Activated B cell treated with CpG ODN at 0.5 μM for 24 hours (primary cell): ENCODE measurements around the gene ATP5F1B. TPM values are rescaled to one million over a fixed set of nuclear protein-coding genes. Genes with fewer than 3 reads are reported as not detected.
A peak's percentile ranks its signal among the peaks of the same experiment; 100 is the strongest.

Experiments
- ATAC-seq: fragments of 200-7000 bp; cut with Tn5 transposase; one replicate; pipeline ENCODE4 v1.10.0; 2021; ENCODE audit warnings: low read depth, mild to moderate bottlenecking, moderate library complexity
- CTCF ChIA-PET: fragments of 350-600 bp; sonication (Branson Sonifier 250); formaldehyde crosslinking; loops from one replicate; lab custom pipeline; 2021; ENCODE audit warnings: antibody characterized with exemption; lab: Charles Lee
- POLR2A ChIA-PET: fragments of 350-600 bp; sonication (Branson Sonifier 250); formaldehyde crosslinking; loops from one replicate; lab custom pipeline; 2021; ENCODE audit warnings: antibody characterized with exemption; lab: Charles Lee
- DNase-seq: peaks from one replicate; pipeline ENCODE4 v3.0.0; 2022
- H3K27ac Mint-ChIP-seq: one replicate; pipeline ENCODE4 v1.8.0; 2020; ENCODE audit warnings: mixed read lengths
- H3K27me3 Mint-ChIP-seq: one replicate; pipeline ENCODE4 v1.8.0; 2021; ENCODE audit warnings: mixed read lengths
- H3K36me3 Mint-ChIP-seq: one replicate; pipeline ENCODE4 v1.8.0; 2021; ENCODE audit warnings: low read depth, mixed read lengths
- H3K4me1 Mint-ChIP-seq: one replicate; pipeline ENCODE4 v1.8.0; 2021; ENCODE audit warnings: mixed read lengths
- H3K4me3 Mint-ChIP-seq: one replicate; pipeline ENCODE4 v1.8.0; 2020; ENCODE audit warnings: mild to moderate bottlenecking, mixed read lengths
- H3K9me3 Mint-ChIP-seq: one replicate; pipeline ENCODE4 v1.8.0; 2020; ENCODE audit warnings: mixed read lengths
- CTCF ChIP-seq: fragments of 200-600 bp; IDR thresholded peaks from one replicate; pipeline ENCODE4 v1.8.0; 2022; ENCODE audit warnings: antibody characterized with exemption, mild to moderate bottlenecking
- intact Hi-C: fragments of 100-400 bp; cut with micrococcal nuclease; formaldehyde crosslinking; loops from one replicate; pipeline ENCODE4 v1.15.1; 2024
- total RNA-seq: library from RNA; stranded (reverse); gene quantifications from 2 replicates; pipeline ENCODE4 v1.2.3, GENCODE V29; 2022

ATP5F1B gene
- total RNA-seq, 1 donor from 2014 or later, result 499 TPM

DNA sequence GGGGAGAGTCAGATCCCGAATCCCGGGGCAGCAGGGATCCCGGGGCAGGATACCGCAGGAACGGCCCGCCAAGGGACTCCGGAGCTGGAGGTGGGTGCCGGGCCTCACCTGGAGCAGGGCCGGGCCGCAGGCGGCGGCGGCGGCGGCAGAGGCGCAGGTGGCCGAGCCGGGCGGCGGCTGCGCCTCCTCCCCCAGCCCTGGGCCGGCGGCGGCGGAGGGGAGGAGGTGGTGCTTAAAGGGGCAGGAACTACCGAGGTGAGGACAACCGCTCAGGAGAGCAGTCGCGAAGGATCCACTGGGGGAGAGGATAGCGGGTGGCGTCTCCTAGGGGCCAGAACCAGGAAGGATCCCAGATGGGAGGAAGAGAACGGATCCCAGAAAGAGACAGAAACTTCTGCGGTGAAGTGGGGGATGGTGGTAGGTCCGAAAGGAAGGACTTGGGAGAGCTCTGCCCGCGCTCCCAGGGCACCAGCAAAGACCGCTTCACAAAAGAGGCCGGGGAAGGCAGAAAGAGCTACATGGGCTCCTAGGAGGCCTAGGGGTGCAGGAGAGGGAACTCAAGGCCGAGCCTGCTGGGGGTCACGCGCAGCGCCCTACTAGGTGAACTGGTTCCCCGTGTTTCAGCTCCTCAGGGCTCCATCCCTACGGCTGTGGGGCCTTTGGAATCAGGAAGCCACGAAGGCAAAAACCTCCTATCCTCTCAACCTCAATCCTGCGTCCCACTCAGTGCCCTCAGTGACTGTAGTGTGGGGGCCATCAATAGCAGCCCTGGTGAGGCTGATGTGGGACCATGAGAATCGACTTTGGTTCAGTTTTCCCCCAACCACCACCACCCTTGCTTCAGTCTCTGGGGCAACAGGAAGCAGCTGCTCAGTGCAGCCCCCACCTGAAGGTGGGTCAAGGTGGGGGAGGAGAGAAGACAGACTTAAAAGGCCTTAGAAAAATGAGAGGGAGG, 10.7 kb downstream of the ATP5F1B start:
- H3K27ac Mint-ChIP-seq, result peak overlapping the region; percentile 97
- no peaks in the 10 kb centered on the region for H3K27me3 Mint-ChIP-seq
- H3K4me1 Mint-ChIP-seq, result peaks cover 81% of the 10 kb centered on the region
- no peaks in the 10 kb centered on the region for H3K9me3 Mint-ChIP-seq
- ChIA-PET CTCF (interaction anchor here (0.5 to 2.3 kb wide), 9 partner anchors 10 to 476 kb away, joined by 4 to 55 read pairs (median 12); partner anchors contain the start of genes PTGES3 and STAT6), POLR2A (interaction anchor here (0.6 to 6.1 kb wide), 21 partner anchors 8 to 817 kb away, joined by 3 to 96 read pairs (median 5); partner anchors contain the start of genes ATP5F1B, CNPY2, ESYT1 and NACA)
- intact Hi-C loops, result loop anchor here (5.0 to 10.0 kb wide), 4 partner anchors 270 to 663 kb away; partner anchors contain the start of genes APOF, IL23A, PAN2 and RAB5B
- H3K4me3 Mint-ChIP-seq, result peak overlapping the region; percentile 96
- DNase-seq (peak; percentile 70), ATAC-seq (peak; percentile 22)
- H3K36me3 Mint-ChIP-seq, result peaks cover 38% of the 10 kb centered on the region
- TF ChIP-seq CTCF, result no peak

DNA sequence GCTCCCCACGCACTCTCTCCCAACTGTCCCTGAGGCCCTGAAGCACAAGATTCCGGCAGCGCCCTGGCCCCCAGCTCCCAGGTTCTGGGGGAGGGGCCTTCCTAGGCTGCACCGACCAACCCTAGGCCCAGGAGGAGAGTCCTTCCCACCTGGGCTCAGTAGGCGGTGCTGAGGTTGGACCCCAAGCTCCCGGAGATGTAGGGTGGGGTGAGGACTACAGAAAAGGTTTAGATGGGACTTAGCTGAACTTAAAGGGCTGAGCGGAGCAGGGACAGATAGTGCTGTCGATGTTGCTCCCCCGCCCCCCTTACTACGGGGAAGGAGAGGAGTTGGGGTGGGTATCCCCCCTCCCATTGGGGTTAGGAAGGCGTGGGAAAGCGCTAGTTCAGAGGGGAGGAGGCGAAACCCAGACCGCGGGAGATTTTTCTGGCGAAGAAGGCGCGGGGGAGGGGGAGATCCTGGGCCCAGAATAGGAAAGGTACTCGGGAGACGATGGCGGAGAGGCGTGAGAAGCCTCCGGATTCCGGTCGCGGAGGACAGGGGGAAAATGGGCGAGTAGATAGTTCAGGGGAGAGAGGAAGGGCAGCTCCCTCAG, 11.4 kb downstream of the ATP5F1B start:
- ATAC-seq, result no peak
- peak overlapping the region; percentile 96 for H3K4me3 Mint-ChIP-seq

GRCh38 chr12:56633468-56634241, 12.1 kb downstream of the ATP5F1B start:
- Mint-ChIP-seq H3K4me3 (peak overlapping the region; percentile 96), H3K36me3 (peaks cover 33% of the 10 kb centered on the region), H3K27me3 (no peaks in the 10 kb centered on the region), H3K4me1 (peaks cover 83% of the 10 kb centered on the region), H3K27ac (peak overlapping the region; percentile 85), H3K9me3 (no peaks in the 10 kb centered on the region)
- no peak for ATAC-seq
- intact Hi-C loops, result loop anchor here (10.0 kb wide), 3 partner anchors 269 to 611 kb away; partner anchors contain the start of genes APOF, IL23A, PAN2 and STAT2
- ChIA-PET CTCF (no interaction called here), POLR2A (interaction anchor here (0.7 to 6.1 kb wide), 10 partner anchors 9 to 515 kb away, joined by 3 to 93 read pairs (median 6); partner anchors contain the start of genes ATP5F1B, ESYT1, NACA and PTGES3)
- DNase-seq, result no peak
- no peak for TF ChIP-seq CTCF

More for the DNA sequence above, 11.4 kb downstream of the ATP5F1B start:
- Mint-ChIP-seq H3K27me3 (no peaks in the 10 kb centered on the region), H3K4me1 (peaks cover 79% of the 10 kb centered on the region), H3K36me3 (peaks cover 33% of the 10 kb centered on the region), H3K9me3 (no peaks in the 10 kb centered on the region), H3K27ac (peak overlapping the region; percentile 85)
- no peak for DNase-seq
- intact Hi-C loops, result loop anchor here (10.0 kb wide), 3 partner anchors 270 to 610 kb away; partner anchors contain the start of genes APOF, IL23A, PAN2 and STAT2
- TF ChIP-seq CTCF, result no peak
- ChIA-PET POLR2A (interaction anchor here (0.6 to 6.1 kb wide), 14 partner anchors 7 to 516 kb away, joined by 3 to 96 read pairs (median 6); partner anchors contain the start of genes ATP5F1B, ESYT1, NACA and PTGES3), CTCF (no interaction called here)

DNA sequence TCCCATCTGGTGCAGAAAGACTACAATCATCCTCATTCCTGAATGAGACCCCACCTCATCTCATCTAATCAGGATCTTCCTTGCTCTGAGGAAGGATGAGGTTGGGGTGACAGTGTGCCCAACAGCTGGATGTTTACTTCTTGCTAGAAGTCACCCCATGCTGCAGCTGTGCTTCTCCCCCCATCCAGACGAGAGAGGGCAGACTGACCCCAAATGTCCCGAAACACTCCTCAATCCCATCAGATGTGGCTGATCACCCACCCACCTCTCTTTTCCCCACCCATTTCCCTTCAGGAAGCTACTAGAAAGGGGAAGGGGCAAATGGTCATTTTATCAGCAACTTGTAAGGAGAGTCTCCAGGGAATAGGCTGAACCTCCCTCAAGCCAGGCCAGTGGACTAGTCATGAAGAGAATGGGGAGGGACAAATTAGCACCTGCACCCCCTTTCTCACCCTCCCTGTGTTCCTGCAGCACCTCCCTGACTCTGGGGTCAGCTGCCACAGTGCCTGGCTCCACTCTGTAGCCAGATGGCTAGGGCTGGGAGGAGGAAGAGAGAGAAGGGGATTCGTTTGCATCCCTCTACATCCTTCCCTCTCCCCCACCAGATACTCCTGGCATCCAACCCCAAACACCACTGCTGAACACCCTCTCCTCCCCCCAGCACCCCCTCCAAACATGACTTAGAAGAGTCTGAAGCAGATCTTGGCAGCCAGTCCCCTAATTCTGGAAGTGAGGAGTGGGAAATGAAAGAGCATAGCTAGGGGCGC, 12.9 kb downstream of the ATP5F1B start:
- Mint-ChIP-seq H3K9me3 (no peaks in the 10 kb centered on the region), H3K36me3 (peaks cover 27% of the 10 kb centered on the region), H3K4me1 (peaks cover 85% of the 10 kb centered on the region), H3K4me3 (peak overlapping the region; percentile 96), H3K27me3 (no peaks in the 10 kb centered on the region), H3K27ac (peak overlapping the region; percentile 85)
- intact Hi-C loops, result loop anchor here (1.0 to 10.0 kb wide), 5 partner anchors 13 to 612 kb away; partner anchors contain the start of genes APOF, IL23A, PAN2 and STAT2
- DNase-seq, result no peak
- no peak for TF ChIP-seq CTCF
- ATAC-seq, result no peak
- ChIA-PET POLR2A (interaction anchor here (0.5 to 6.1 kb wide), 4 partner anchors 13 to 626 kb away, joined by 5 to 93 read pairs (median 74); partner anchors contain the start of genes ATP5F1B, NACA and PTGES3), CTCF (no interaction called here)
